ENCODE data around the gene RAB6B. TPM values are rescaled to one million over a fixed set of nuclear protein-coding genes. Genes with fewer than 3 reads are reported as not detected.

Gene RAB6B
- total RNA-seq, 2 experiments from 2014 or later = not detected

- Mint-ChIP-seq H3K27ac (no peak overlapping the region), H3K9me3 (no peaks in the 10 kb centered on the region), H3K27me3 (no peaks in the 10 kb centered on the region), H3K4me1 (no peaks in the 10 kb centered on the region), H3K36me3 (ENCODE audit: low read depth) (peaks cover 30% of the 10 kb centered on the region), H3K4me3 (no peak overlapping the region)
- DNase-seq = no peak
- CTCF ChIA-PET = no interaction called here
- POLR2A ChIA-PET = no interaction called here
These were observed 68.5 kb downstream of the RAB6B start for GRCh38 chr3:133827136-133827535.

GRCh38 chr3:133825969-133826727 is 69.5 kb downstream of the RAB6B start:
- ChIA-PET POLR2A (no interaction called here), CTCF (no interaction called here)
- H3K27me3 Mint-ChIP-seq = no peaks in the 10 kb centered on the region
- no peaks in the 10 kb centered on the region for H3K9me3 Mint-ChIP-seq
- DNase-seq = no peak
- peaks cover 35% of the 10 kb centered on the region for H3K36me3 Mint-ChIP-seq (ENCODE audit: low read depth)
- no peak overlapping the region for H3K4me3 Mint-ChIP-seq
- no peaks in the 10 kb centered on the region for H3K4me1 Mint-ChIP-seq
- no peak overlapping the region for H3K27ac Mint-ChIP-seq

- ChIA-PET CTCF (no interaction called here), POLR2A (no interaction called here)
- H3K27me3 Mint-ChIP-seq = no peaks in the 10 kb centered on the region
- H3K4me3 Mint-ChIP-seq = no peak overlapping the region
- H3K27ac Mint-ChIP-seq = no peak overlapping the region
- H3K36me3 Mint-ChIP-seq (ENCODE audit: low read depth) = peaks cover 46% of the 10 kb centered on the region
- H3K9me3 Mint-ChIP-seq = no peaks in the 10 kb centered on the region
- DNase-seq = no peak
- no peaks in the 10 kb centered on the region for H3K4me1 Mint-ChIP-seq
These were observed 70.7 kb downstream of the RAB6B start for GRCh38 chr3:133824961-133825485.

- ChIA-PET POLR2A (no interaction called here), CTCF (no interaction called here)
- Mint-ChIP-seq H3K36me3 (ENCODE audit: low read depth) (peaks cover 57% of the 10 kb centered on the region), H3K27me3 (no peaks in the 10 kb centered on the region), H3K9me3 (no peaks in the 10 kb centered on the region), H3K4me3 (no peak overlapping the region), H3K4me1 (no peaks in the 10 kb centered on the region), H3K27ac (no peak overlapping the region)
- no peak for DNase-seq
These were observed 73.7 kb downstream of the RAB6B start for GRCh38 chr3:133821767-133822638.

- CTCF ChIA-PET = no interaction called here
These were observed 74.6 kb downstream of the RAB6B start for GRCh38 chr3:133820889-133821675.

GRCh38 chr3:133820129-133820528 is 75.6 kb downstream of the RAB6B start:
- ChIA-PET CTCF (interaction anchor here (0.6 to 1.0 kb wide), 3 partner anchors 9 to 770 kb away, joined by 3 to 4 read pairs (median 3); no protein-coding TSS in a partner anchor), POLR2A (no interaction called here)
- Mint-ChIP-seq H3K27ac (no peak overlapping the region), H3K27me3 (no peaks in the 10 kb centered on the region), H3K4me1 (no peaks in the 10 kb centered on the region), H3K4me3 (no peak overlapping the region), H3K9me3 (no peaks in the 10 kb centered on the region), H3K36me3 (ENCODE audit: low read depth) (peaks cover 53% of the 10 kb centered on the region)
- no peak for DNase-seq

More at GRCh38 chr3:133820889-133821675, 74.6 kb downstream of the RAB6B start:
- H3K4me3 Mint-ChIP-seq = no peak overlapping the region
- H3K36me3 Mint-ChIP-seq (ENCODE audit: low read depth) = peaks cover 55% of the 10 kb centered on the region
- POLR2A ChIA-PET = no interaction called here
- H3K9me3 Mint-ChIP-seq = no peaks in the 10 kb centered on the region
- no peaks in the 10 kb centered on the region for H3K4me1 Mint-ChIP-seq
- H3K27ac Mint-ChIP-seq = peak overlapping the region; percentile 56
- H3K27me3 Mint-ChIP-seq = no peaks in the 10 kb centered on the region
- DNase-seq = no peak

GRCh38 chr3:133815386-133815785 is 80.3 kb downstream of the RAB6B start:
- H3K27me3 Mint-ChIP-seq = no peaks in the 10 kb centered on the region
- no peak for DNase-seq
- no peaks in the 10 kb centered on the region for H3K9me3 Mint-ChIP-seq
- POLR2A ChIA-PET = no interaction called here
- CTCF ChIA-PET = no interaction called here
- no peak overlapping the region for H3K27ac Mint-ChIP-seq
- no peak overlapping the region for H3K4me3 Mint-ChIP-seq
- peaks cover 45% of the 10 kb centered on the region for H3K36me3 Mint-ChIP-seq (ENCODE audit: low read depth)
- H3K4me1 Mint-ChIP-seq = peaks cover 7% of the 10 kb centered on the region

GRCh38 chr3:133812872-133813271 is 82.8 kb downstream of the RAB6B start:
- CTCF ChIA-PET = no interaction called here
- POLR2A ChIA-PET = no interaction called here
- H3K4me1 Mint-ChIP-seq = peaks cover 17% of the 10 kb centered on the region

GRCh38 chr3:133805702-133806475 is 89.8 kb downstream of the RAB6B start, which contains the start of gene SRPRB:
Gene SRPRB, plus strand, starts transcription at chr3:133805815. Its CDS starts 34 bp downstream, at chr3:133805849.
- Mint-ChIP-seq H3K27ac (peak within 1 kb of the TSS; percentile 95), H3K36me3 (ENCODE audit: low read depth) (peaks cover 17% of the 10 kb centered on the region), H3K27me3 (peaks cover 7% of the 10 kb centered on the region), H3K4me1 (peaks cover 31% of the 10 kb centered on the region), H3K9me3 (no peaks in the 10 kb centered on the region), H3K4me3 (peak within 1 kb of the TSS; percentile 96)
- DNase-seq = peak; percentile 97
- CTCF ChIA-PET = interaction anchor here (1.0 to 1.4 kb wide), 2 partner anchors 12 to 14 kb away, joined by 3 to 5 read pairs; no protein-coding TSS in a partner anchor
- POLR2A ChIA-PET = no interaction called here

More at GRCh38 chr3:133812872-133813271, 82.8 kb downstream of the RAB6B start:
- Mint-ChIP-seq H3K27ac (no peak overlapping the region), H3K9me3 (no peaks in the 10 kb centered on the region), H3K4me3 (no peak overlapping the region), H3K36me3 (ENCODE audit: low read depth) (peaks cover 43% of the 10 kb centered on the region), H3K27me3 (no peaks in the 10 kb centered on the region)
- no peak for DNase-seq

GRCh38 chr3:133805384-133805701 is 90.3 kb downstream of the RAB6B start:
- Mint-ChIP-seq H3K27ac (peak overlapping the region; percentile 95), H3K4me1 (peaks cover 31% of the 10 kb centered on the region), H3K36me3 (ENCODE audit: low read depth) (peaks cover 17% of the 10 kb centered on the region), H3K27me3 (peaks cover 7% of the 10 kb centered on the region), H3K9me3 (no peaks in the 10 kb centered on the region), H3K4me3 (peak overlapping the region; percentile 96)
- ChIA-PET POLR2A (no interaction called here), CTCF (no interaction called here)
- DNase-seq = no peak

GRCh38 chr3:133804896-133805295 is 90.8 kb downstream of the RAB6B start:
- Mint-ChIP-seq H3K27ac (peak overlapping the region; percentile 95), H3K4me1 (peaks cover 31% of the 10 kb centered on the region), H3K36me3 (ENCODE audit: low read depth) (peaks cover 17% of the 10 kb centered on the region), H3K27me3 (peaks cover 7% of the 10 kb centered on the region), H3K4me3 (peak overlapping the region; percentile 96), H3K9me3 (no peaks in the 10 kb centered on the region)
- POLR2A ChIA-PET = no interaction called here
- DNase-seq = no peak
- CTCF ChIA-PET = no interaction called here

- no peaks in the 10 kb centered on the region for H3K9me3 Mint-ChIP-seq
- no peak overlapping the region for H3K4me3 Mint-ChIP-seq
- H3K36me3 Mint-ChIP-seq (ENCODE audit: low read depth) = peaks cover 11% of the 10 kb centered on the region
- H3K27ac Mint-ChIP-seq = no peak overlapping the region
- ChIA-PET POLR2A (no interaction called here), CTCF (interaction anchor here (0.6 to 0.7 kb wide), 3 partner anchors 144 to 445 kb away, joined by 3 to 4 read pairs (median 4); no protein-coding TSS in a partner anchor)
- peaks cover 9% of the 10 kb centered on the region for H3K27me3 Mint-ChIP-seq
- no peak for DNase-seq
- peaks cover 26% of the 10 kb centered on the region for H3K4me1 Mint-ChIP-seq
These were observed 92.2 kb downstream of the RAB6B start for GRCh38 chr3:133803469-133803868.

Data from activated CD4-positive, alpha-beta T cell treated with anti-CD3 and anti-CD28 coated beads, Interleukin-2, amount 10 ng/mL, durations not matched to agents 7 days and 5 days (primary cell).